Prostate gland (tissue), 2 donors: ENCODE results near the gene WDR5. TPM values are rescaled to one million over a fixed set of nuclear protein-coding genes. Genes with fewer than 3 reads are reported as not detected.

Source experiments
- DNase-seq: peaks from one replicate; pipeline ENCODE4 v3.0.0-alpha.2; 2019; ENCODE audit warnings: low spot score
- H3K27ac ChIP-seq, 2 donors: fragments of 200-600 bp; sonication (generic); 2 replicates each; pipeline ENCODE4 v1.5.1; 2017 to 2019
- H3K27me3 ChIP-seq: fragments of 200-600 bp; sonication (generic); replicated peaks from 2 replicates; pipeline ENCODE4 v1.5.1; 2019; ENCODE audit not compliant: insufficient read depth
- H3K36me3 ChIP-seq, 2 donors: fragments of 200-600 bp; sonication (generic); 1 replicate in 1 of 2; 2 replicates in 1 of 2; pipeline versions ENCODE4 v1.5.1 to v1.8.1; 2017 to 2019
- H3K4me1 ChIP-seq: fragments of 200-600 bp; sonication (generic); replicated peaks from 2 replicates; pipeline ENCODE4 v1.5.1; 2019
- H3K4me3 ChIP-seq, 2 donors: fragments of 200-600 bp; sonication (generic); 2 replicates each; pipeline ENCODE4 v1.5.1; 2017 to 2019
- H3K9me3 ChIP-seq: fragments of 200-600 bp; sonication (generic); 2 replicates; pipeline ENCODE4 v1.5.1; 2017
- CTCF ChIP-seq, 4 experiments: fragments of 200-600 bp in 2 of 4; fragments of 450-650 bp in 2 of 4; sonication (generic) in 2 of 4; IDR thresholded peaks; 1 replicate in 3 of 4; 2 replicates in 1 of 4; pipeline ENCODE4 v1.5.1; 2016 to 2019; ENCODE audit warnings: antibody characterized with exemption in 4 of 4, mild to moderate bottlenecking in 2 of 4, moderate library complexity in 2 of 4
- POLR2A ChIP-seq: fragments of 450-650 bp; IDR thresholded peaks from one replicate; pipeline ENCODE4 v1.6.1; 2016; ENCODE audit warnings: antibody characterized with exemption, mild to moderate bottlenecking
- POLR2AphosphoS5 ChIP-seq: sonication (generic); formaldehyde crosslinking; IDR thresholded peaks from one replicate; pipeline ENCODE4 v1.6.1; 2017; ENCODE audit warnings: antibody characterized with exemption
- WGBS: methylation state at CpG from one replicate; pipeline ENCODE4 v1.1.5; 2018; 5-methylcytosine and 5-hydroxymethylcytosine counted together
- intact Hi-C: fragments of 100-400 bp; cut with DNase I; formaldehyde crosslinking; loops from one replicate; pipeline ENCODE4 v1.14.2; 2022
- total RNA-seq, 2 donors: library from RNA; depleted of rRNA; stranded (reverse); fragments of >200 nt; gene quantifications; one replicate each; pipeline ENCODE4 v1.1.0, GENCODE V29; 2016

Gene WDR5
- total RNA-seq, 2 donors from 2014 or later = 28.6 to 67.9 TPM

- H3K36me3 ChIP-seq = no peaks in the 10 kb centered on the region
- 57% methylated on average over 13 of the region's 13 CpGs for WGBS
- intact Hi-C loops = loop anchor here (5.0 to 10.0 kb wide), 2 partner anchors 64 to 107 kb away; partner anchors contain the start of genes BRD3 and BRD3OS
Observed at GRCh38 chr9:134131471-134132207, 4.2 kb upstream of the WDR5 start.

GRCh38 chr9:134132208-134132870 lies 3.5 kb upstream of the WDR5 start:
- WGBS = 78% methylated on average over 19 of the region's 19 CpGs
- Histone ChIP-seq H3K4me3 (no peak overlapping the region), H3K9me3 (no peaks in the 10 kb centered on the region), H3K27me3 (no peaks in the 10 kb centered on the region), H3K36me3 (no peaks in the 10 kb centered on the region), H3K4me1 (peaks cover 21% of the 10 kb centered on the region), H3K27ac (no peak overlapping the region)
- no peak for DNase-seq
- TF ChIP-seq CTCF (IDR thresholded peaks at IDR 0.05) (no peak), POLR2A (no peak), POLR2AphosphoS5 (no peak)
- intact Hi-C loops = loop anchor here (5.0 to 10.0 kb wide), 2 partner anchors 65 to 108 kb away; partner anchors contain the start of genes BRD3 and BRD3OS

More at GRCh38 chr9:134131471-134132207, 4.2 kb upstream of the WDR5 start:
- no peaks in the 10 kb centered on the region for H3K9me3 ChIP-seq
- peak overlapping the region; percentile 60 to 65 for H3K27ac ChIP-seq
- no peak for TF ChIP-seq POLR2A
- TF ChIP-seq POLR2AphosphoS5 = no peak
- no peaks in the 10 kb centered on the region for H3K27me3 ChIP-seq
- H3K4me3 ChIP-seq = no peak overlapping the region
- DNase-seq = no peak
- peaks cover 15% of the 10 kb centered on the region for H3K4me1 ChIP-seq

GRCh38 chr9:134134949-134135342 lies 936 bp upstream of the WDR5 start:
- Histone ChIP-seq H3K27ac (peak overlapping the region; percentile 86 to 92), H3K36me3 (no peaks in the 10 kb centered on the region), H3K4me3 (peak overlapping the region; percentile 66 to 78), H3K4me1 (peaks cover 36% of the 10 kb centered on the region), H3K9me3 (no peaks in the 10 kb centered on the region), H3K27me3 (no peaks in the 10 kb centered on the region)
- WGBS = 11% methylated on average over 7 of the region's 7 CpGs
- TF ChIP-seq POLR2AphosphoS5 (no peak), POLR2A (no peak), CTCF (IDR thresholded peaks at IDR 0.05) (no peak)
- DNase-seq = no peak
- intact Hi-C loops = loop anchor here (5.0 to 10.0 kb wide), 2 partner anchors 68 to 110 kb away; partner anchors contain the start of genes BRD3 and BRD3OS

GRCh38 chr9:134136118-134136995 lies 475 bp downstream of the WDR5 start:
- Histone ChIP-seq H3K9me3 (no peaks in the 10 kb centered on the region), H3K36me3 (no peaks in the 10 kb centered on the region), H3K4me3 (peak overlapping the region; percentile 66 to 78), H3K27ac (peak overlapping the region; percentile 47 to 64), H3K27me3 (no peaks in the 10 kb centered on the region), H3K4me1 (peaks cover 30% of the 10 kb centered on the region)
- intact Hi-C loops = loop anchor here (10.0 kb wide), 1 partner anchor 112 kb away; the partner anchor contains the start of gene BRD3OS
- DNase-seq = no peak
- under 1% methylated on average over 35 of the region's 93 CpGs for WGBS
- TF ChIP-seq POLR2AphosphoS5 (no peak), CTCF (IDR thresholded peaks at IDR 0.05) (no peak), POLR2A (no peak)

DNA sequence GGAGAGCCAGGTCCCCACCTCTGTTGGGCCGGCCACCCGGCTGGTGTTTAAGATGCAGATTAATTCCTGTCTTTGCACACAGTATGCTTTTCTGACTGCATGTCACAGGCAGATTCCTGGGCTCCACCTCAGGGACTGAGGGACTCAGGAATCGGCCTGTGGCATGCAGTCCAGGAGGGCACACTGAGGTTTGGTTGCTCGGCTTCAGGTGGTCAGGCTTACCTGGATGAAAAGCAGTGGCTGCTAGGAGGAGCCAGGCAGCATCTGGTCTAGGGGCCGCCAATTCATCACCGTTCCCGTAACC lies 1.1 kb downstream of the WDR5 start:
- no peaks in the 10 kb centered on the region for H3K36me3 ChIP-seq
- peaks cover 27% of the 10 kb centered on the region for H3K4me1 ChIP-seq
- H3K4me3 ChIP-seq = peak overlapping the region; percentile 66 to 78
- H3K27ac ChIP-seq = peak overlapping the region in 1 of 2 donors; percentile 47
- no peaks in the 10 kb centered on the region for H3K27me3 ChIP-seq
- WGBS = 39% methylated on average over 7 of the region's 7 CpGs
- no peak for DNase-seq
- intact Hi-C loops = loop anchor here (10.0 kb wide), 1 partner anchor 112 kb away; the partner anchor contains the start of gene BRD3OS
- TF ChIP-seq CTCF (IDR thresholded peaks at IDR 0.05) = no peak
- no peak for TF ChIP-seq POLR2AphosphoS5
- TF ChIP-seq POLR2A = no peak
- H3K9me3 ChIP-seq = no peaks in the 10 kb centered on the region
